Stomach (tissue), 9 donors: Measurements from ENCODE around the gene CEACAM6. TPM values are rescaled to one million over a fixed set of nuclear protein-coding genes. Genes with fewer than 3 reads are reported as not detected.
"Not testable (repeated sequence)": the region's sequence is repeated elsewhere in the genome, so short reads cannot be mapped to it uniquely, and the experiment has no call there.

ENCODE experiments used
- DNase-seq, 2 donors: peaks; one replicate each; pipeline versions ENCODE4 v3.0.0 to v3.0.0-alpha.2; 2013 to 2019
- H3K27ac ChIP-seq, 5 donors: fragments of 200-600 bp in 4 of 5; sonication (generic) in 4 of 5; one replicate each; pipeline ENCODE4 v1.5.1; 2013 to 2019; ENCODE audit warnings: mild to moderate bottlenecking in 1 of 5, moderate library complexity in 1 of 5
- H3K27me3 ChIP-seq, 3 donors: fragments of 200-600 bp; sonication (generic); one replicate each; pipeline ENCODE4 v1.5.1; 2017 to 2019; ENCODE audit warnings: mixed run types in 1 of 3
- H3K36me3 ChIP-seq, 4 donors: fragments of 200-600 bp; sonication (generic); 1 replicate in 3 of 4; 2 replicates in 1 of 4; pipeline ENCODE4 v1.5.1; 2016 to 2019
- H3K4me1 ChIP-seq, 4 donors: fragments of 200-600 bp; sonication (generic); one replicate each; pipeline ENCODE4 v1.5.1; 2016 to 2019
- H3K4me3 ChIP-seq, 4 donors: fragments of 200-600 bp; sonication (generic) in 3 of 4; one replicate each; pipeline ENCODE4 v1.5.1; 2016 to 2019; ENCODE audit warnings: mild to moderate bottlenecking in 1 of 4
- H3K9me3 ChIP-seq, 4 donors: fragments of 200-600 bp; sonication (generic); one replicate each; pipeline ENCODE4 v1.5.1; 2016 to 2019
- CTCF ChIP-seq, 7 experiments: fragments of 450-650 bp in 4 of 7; fragments of 200-600 bp in 3 of 7; sonication (generic) in 3 of 7; IDR thresholded peaks; one replicate each; pipeline ENCODE4 v1.5.1; 2016 to 2019; ENCODE audit warnings: antibody characterized with exemption in 7 of 7, control low read depth in 2 of 7, mild to moderate bottlenecking in 1 of 7
- EP300 ChIP-seq: sonication (generic); formaldehyde crosslinking; IDR thresholded peaks from one replicate; pipeline ENCODE4 v1.6.1; 2017; ENCODE audit warnings: antibody characterized with exemption
- POLR2A ChIP-seq, 4 donors: fragments of 450-650 bp; IDR thresholded peaks; one replicate each; pipeline ENCODE4 v1.6.1; 2016; ENCODE audit warnings: antibody characterized with exemption in 4 of 4, control low read depth in 2 of 4, mild to moderate bottlenecking in 1 of 4, moderate library complexity in 1 of 4
- POLR2AphosphoS5 ChIP-seq, 3 donors: sonication (generic); formaldehyde crosslinking; IDR thresholded peaks; one replicate each; pipeline ENCODE4 v1.6.1; 2016; ENCODE audit warnings: antibody characterized with exemption in 3 of 3
- WGBS, 5 donors: extraction: QIAGEN DNeasy Blood & Tissue Kit in 3 of 5; methylation state at CpG; one replicate each; pipeline versions ENCODE4 v1.1.5 to v1.1.7; 2013 to 2018; 5-methylcytosine and 5-hydroxymethylcytosine counted together
- intact Hi-C: fragments of 100-400 bp; cut with DNase I; formaldehyde crosslinking; loops from one replicate; pipeline ENCODE4 v1.15.1; 2023; ENCODE audit warnings: low total_unique reads
- polyA plus RNA-seq, 3 donors: library from polyadenylated mRNA; stranded (reverse); fragments of 200-250 nt; gene quantifications; one replicate each; pipeline ENCODE4 v1.2.3, GENCODE V29; 2013
- total RNA-seq, 5 donors: library from RNA; depleted of rRNA; stranded (reverse); fragments of >200 nt; gene quantifications; one replicate each; pipeline versions ENCODE4 v1.1.0 to v1.2.3, GENCODE V29; 2014 to 2016
- donor health status: healthy with polysubstance abuse.
- donor health status: Bipolar disorder and iron deficiency.
- donor health status: healthy.

The CEACAM6 gene
- total and polyA plus RNA-seq, 8 donors, result 1.7 to 29.6 (median 11.3) TPM; not detected in 2

- TF ChIP-seq POLR2AphosphoS5 (IDR thresholded peaks at IDR 0.05) (peak in 1 of 3 donors; percentile 38), EP300 (no peak)
- 31 to 42% (median 34%) methylated on average over 4 of the region's 4 CpGs for WGBS, 5 donors
- peak in 1 of 2 donors; percentile 22 for DNase-seq
- Histone ChIP-seq H3K36me3 (no peaks in the 10 kb centered on the region), H3K4me1 (no peaks in the 10 kb centered on the region), H3K9me3 (no peaks in the 10 kb centered on the region), H3K4me3 (peak within 1 kb of the TSS in 1 of 4 donors; percentile 6), H3K27ac (no peak within 1 kb of the TSS), H3K27me3 (peaks cover 0 to 61% (median 0%) of the 10 kb centered on the region in 3 donors)
- intact Hi-C loops, result no loop called here
Observed at GRCh38 chr19:41708481-41708880, 46.8 kb upstream of the CEACAM6 start, which contains the start of gene CEACAM5. TSS of gene CEACAM5 (plus strand) at chr19:41708626. CDS start at chr19:41708732, 106 bp downstream.

- H3K27ac ChIP-seq, H3K4me1 ChIP-seq, intact Hi-C loops, DNase-seq, H3K36me3 ChIP-seq, H3K9me3 ChIP-seq: not testable (repeated sequence)
- H3K27me3 ChIP-seq, result peaks cover 0 to 61% (median 4%) of the 10 kb centered on the region in 3 donors
- WGBS, 5 donors, result 79 to 88% (median 82%) methylated on average over 8 of the region's 8 CpGs
- peak overlapping the region in 1 of 4 donors; percentile 6 for H3K4me3 ChIP-seq
Observed at GRCh38 chr19:41709516-41709915, 45.8 kb upstream of the CEACAM6 start.

- 83 to 92% (median 87%) methylated on average over 5 to 8 of the region's 8 CpGs for WGBS, 5 donors
- H3K36me3 ChIP-seq, result no peaks in the 10 kb centered on the region
- TF ChIP-seq EP300 (no peak), POLR2AphosphoS5 (IDR thresholded peaks at IDR 0.05) (no peak), POLR2A (IDR thresholded peaks at IDR 0.05) (no peak), CTCF (IDR thresholded peaks at IDR 0.05) (no peak)
- no peak overlapping the region for H3K27ac ChIP-seq
- peak overlapping the region in 1 of 4 donors; percentile 6 for H3K4me3 ChIP-seq
- intact Hi-C loops, result no loop called here
- no peaks in the 10 kb centered on the region for H3K4me1 ChIP-seq
- no peaks in the 10 kb centered on the region for H3K9me3 ChIP-seq
- H3K27me3 ChIP-seq, result peaks cover 0 to 63% (median 4%) of the 10 kb centered on the region in 3 donors
- DNase-seq, result peak in 1 of 2 donors; percentile 19
Observed at GRCh38 chr19:41709951-41710645, 45.2 kb upstream of the CEACAM6 start.

- intact Hi-C loops, result no loop called here
- Histone ChIP-seq H3K27ac (no peak overlapping the region), H3K4me1 (no peaks in the 10 kb centered on the region), H3K27me3 (peaks cover 0 to 62% (median 4%) of the 10 kb centered on the region in 3 donors), H3K36me3 (no peaks in the 10 kb centered on the region), H3K9me3 (no peaks in the 10 kb centered on the region), H3K4me3 (peak overlapping the region in 1 of 4 donors; percentile 22)
- DNase-seq, result peak in 1 of 2 donors; percentile 22
- TF ChIP-seq CTCF (IDR thresholded peaks at IDR 0.05), result no peak
- TF ChIP-seq EP300, result no peak
- no peak for TF ChIP-seq POLR2A (IDR thresholded peaks at IDR 0.05)
- TF ChIP-seq POLR2AphosphoS5 (IDR thresholded peaks at IDR 0.05), result no peak
- 76 to 88% (median 81%) methylated on average over 12 to 13 of the region's 13 CpGs for WGBS, 5 donors
Observed at GRCh38 chr19:41711376-41712261, 43.7 kb upstream of the CEACAM6 start.

- Histone ChIP-seq H3K4me1 (no peaks in the 10 kb centered on the region), H3K36me3 (no peaks in the 10 kb centered on the region), H3K9me3 (no peaks in the 10 kb centered on the region), H3K27ac (no peak overlapping the region), H3K27me3 (peaks cover 0 to 60% (median 4%) of the 10 kb centered on the region in 3 donors), H3K4me3 (no peak overlapping the region)
- DNase-seq, result no peak
- TF ChIP-seq EP300 (no peak), CTCF (IDR thresholded peaks at IDR 0.05) (no peak), POLR2AphosphoS5 (IDR thresholded peaks at IDR 0.05) (no peak), POLR2A (IDR thresholded peaks at IDR 0.05) (no peak)
- WGBS, 5 donors, result 70 to 84% (median 82%) methylated on average over 5 of the region's 5 CpGs
- intact Hi-C loops, result no loop called here
Observed at GRCh38 chr19:41714598-41714997, 40.7 kb upstream of the CEACAM6 start.
